Liver (tissue), 9 donors: Measurements from ENCODE around the gene EXOC1L. TPM values are rescaled to one million over a fixed set of nuclear protein-coding genes. Genes with fewer than 3 reads are reported as not detected.

Experiments
- DNase-seq: peaks from one replicate; pipeline ENCODE4 v3.0.0-alpha.2; 2017; ENCODE audit warnings: low spot score
- H3K27ac ChIP-seq, 2 donors: one replicate each; pipeline ENCODE4 v1.7.0; 2013; ENCODE audit warnings: inconsistent platforms in 2 of 2, low read length in 2 of 2, control low read depth in 1 of 2, low read depth in 1 of 2, mild to moderate bottlenecking in 1 of 2
- H3K27me3 ChIP-seq, 4 donors: one replicate each; pipeline versions ENCODE4 v1.6.1 to v1.7.0; 2013; ENCODE audit warnings: low read length in 3 of 4, inconsistent platforms in 1 of 4, mild to moderate bottlenecking in 1 of 4, moderate library complexity in 1 of 4; ENCODE audit not compliant: control insufficient read depth in 4 of 4, insufficient read depth in 4 of 4
- H3K36me3 ChIP-seq, 4 donors: one replicate each; pipeline versions ENCODE4 v1.6.1 to v1.7.0; 2013; ENCODE audit warnings: low read length in 3 of 4, mild to moderate bottlenecking in 3 of 4, low read depth in 1 of 4, moderate library complexity in 1 of 4; ENCODE audit not compliant: control insufficient read depth in 4 of 4, insufficient read depth in 3 of 4
- H3K4me1 ChIP-seq, 4 donors: one replicate each; pipeline versions ENCODE4 v1.6.1 to v1.7.0; 2013; ENCODE audit warnings: low read length in 3 of 4, mild to moderate bottlenecking in 3 of 4, moderate library complexity in 1 of 4; ENCODE audit not compliant: control insufficient read depth in 4 of 4, insufficient read depth in 4 of 4
- H3K4me3 ChIP-seq, 3 donors: one replicate each; pipeline versions ENCODE4 v1.6.1 to v1.7.0; 2013; ENCODE audit warnings: low read length in 3 of 3, control low read depth in 1 of 3, low read depth in 1 of 3, mild to moderate bottlenecking in 1 of 3
- H3K9ac ChIP-seq, 2 donors: one replicate each; pipeline ENCODE4 v1.7.0; 2013; ENCODE audit warnings: low read length in 2 of 2, mild to moderate bottlenecking in 2 of 2, moderate library complexity in 2 of 2, control low read depth in 1 of 2, low read depth in 1 of 2
- H3K9me3 ChIP-seq, 4 donors: one replicate each; pipeline versions ENCODE4 v1.6.1 to v1.7.0; 2013; ENCODE audit warnings: low read length in 3 of 4; ENCODE audit not compliant: control insufficient read depth in 4 of 4
- CTCF ChIP-seq: fragments of 150-350 bp; IDR thresholded peaks from 2 replicates; pipeline ENCODE4 v1.5.1; 2017; ENCODE audit warnings: improper control_type of control experiment, low read depth, low read length; ENCODE audit not compliant: missing input control
- EGR1 ChIP-seq, 2 donors: IDR thresholded peaks; 2 replicates each; pipeline ENCODE4 v1.6.1; 2016 to 2018; ENCODE audit warnings: antibody characterized with exemption in 2 of 2, low read depth in 2 of 2
- FOXA1 ChIP-seq: IDR thresholded peaks from 2 replicates; pipeline ENCODE4 v1.6.1; 2016; ENCODE audit warnings: antibody characterized with exemption
- FOXA2 ChIP-seq: IDR thresholded peaks from 2 replicates; pipeline ENCODE4 v1.6.1; 2016; ENCODE audit warnings: antibody characterized with exemption
- GABPA ChIP-seq, 2 donors: IDR thresholded peaks in 1 of 2; conservative IDR thresholded peaks in 1 of 2; 2 replicates each; pipeline ENCODE4 v1.6.1; 2016; ENCODE audit warnings: antibody characterized with exemption in 2 of 2, mild to moderate bottlenecking in 1 of 2, moderate library complexity in 1 of 2
- HNF4A ChIP-seq, 2 donors: conservative IDR thresholded peaks; 2 replicates each; pipeline ENCODE4 v1.6.1; 2016; ENCODE audit warnings: antibody characterized with exemption in 2 of 2, mild to moderate bottlenecking in 2 of 2
- HNF4G ChIP-seq: IDR thresholded peaks from 2 replicates; pipeline ENCODE4 v1.6.1; 2016; ENCODE audit warnings: antibody characterized with exemption
- JUND ChIP-seq, 2 donors: IDR thresholded peaks; 2 replicates each; pipeline ENCODE4 v1.6.1; 2016; ENCODE audit warnings: antibody characterized with exemption in 2 of 2
- NR2F2 ChIP-seq: IDR thresholded peaks from 2 replicates; pipeline ENCODE4 v1.6.1; 2016; ENCODE audit warnings: antibody characterized with exemption
- RAD21 ChIP-seq, 2 donors: IDR thresholded peaks; 2 replicates each; pipeline ENCODE4 v1.6.1; 2016; ENCODE audit warnings: antibody characterized with exemption in 2 of 2, mild to moderate bottlenecking in 2 of 2
- RXRA ChIP-seq, 2 donors: IDR thresholded peaks; 2 replicates each; pipeline ENCODE4 v1.6.1; 2017 to 2018; ENCODE audit warnings: antibody characterized with exemption in 2 of 2, mild to moderate bottlenecking in 1 of 2
- SP1 ChIP-seq: IDR thresholded peaks from 2 replicates; pipeline ENCODE4 v1.6.1; 2018; ENCODE audit warnings: antibody characterized with exemption, mild to moderate bottlenecking
- TAF1 ChIP-seq: conservative IDR thresholded peaks from 2 replicates; pipeline ENCODE4 v1.6.1; 2016; ENCODE audit warnings: antibody characterized with exemption, mild to moderate bottlenecking
- YY1 ChIP-seq: IDR thresholded peaks from 2 replicates; pipeline ENCODE4 v1.6.1; 2016; ENCODE audit warnings: antibody characterized with exemption, mild to moderate bottlenecking
- WGBS: extraction: QIAGEN DNeasy Blood & Tissue Kit; methylation state at CpG from one replicate; pipeline ENCODE4 v1.1.7; 2013; 5-methylcytosine and 5-hydroxymethylcytosine counted together
- polyA plus RNA-seq, 2 donors: library from polyadenylated mRNA; stranded (reverse) in 1 of 2; unstranded in 1 of 2; fragments of 200-250 nt in 1 of 2; fragments of >200 nt in 1 of 2; fragmentation: Nextera tagmentation in 1 of 2; extraction: Ambion mirVana in 1 of 2; gene quantifications; one replicate each; pipeline versions ENCODE4 v1.2.1 to v1.2.3, GENCODE V29; 2013 to 2015
- total RNA-seq, 2 donors: library from RNA; depleted of rRNA; stranded (reverse); fragments of >200 nt; gene quantifications; one replicate each; pipeline ENCODE4 v1.2.3, GENCODE V29; 2014
- TF ChIP-seq, protein P1 (sequence below): IDR thresholded peaks from 2 replicates; pipeline ENCODE4 v1.6.1; 2016; ENCODE audit warnings: antibody characterized with exemption, mild to moderate bottlenecking
- TF ChIP-seq, protein P2 (sequence below): IDR thresholded peaks from 2 replicates; pipeline ENCODE4 v1.6.1; 2016; ENCODE audit warnings: antibody characterized with exemption
- TF ChIP-seq, protein P3 (sequence below): IDR thresholded peaks from 2 replicates; pipeline ENCODE4 v1.6.1; 2016; ENCODE audit warnings: antibody characterized with exemption
- TF ChIP-seq, protein P4 (sequence below): IDR thresholded peaks from 2 replicates; pipeline ENCODE4 v1.6.1; 2016; ENCODE audit warnings: antibody characterized with exemption
- donor health status: healthy.
- donor health status: healthy.
- donor health status: healthy.
- donor health status: healthy.
- donor health status: healthy.

Gene EXOC1L
- total and polyA plus RNA-seq, 4 donors = not detected

DNA sequence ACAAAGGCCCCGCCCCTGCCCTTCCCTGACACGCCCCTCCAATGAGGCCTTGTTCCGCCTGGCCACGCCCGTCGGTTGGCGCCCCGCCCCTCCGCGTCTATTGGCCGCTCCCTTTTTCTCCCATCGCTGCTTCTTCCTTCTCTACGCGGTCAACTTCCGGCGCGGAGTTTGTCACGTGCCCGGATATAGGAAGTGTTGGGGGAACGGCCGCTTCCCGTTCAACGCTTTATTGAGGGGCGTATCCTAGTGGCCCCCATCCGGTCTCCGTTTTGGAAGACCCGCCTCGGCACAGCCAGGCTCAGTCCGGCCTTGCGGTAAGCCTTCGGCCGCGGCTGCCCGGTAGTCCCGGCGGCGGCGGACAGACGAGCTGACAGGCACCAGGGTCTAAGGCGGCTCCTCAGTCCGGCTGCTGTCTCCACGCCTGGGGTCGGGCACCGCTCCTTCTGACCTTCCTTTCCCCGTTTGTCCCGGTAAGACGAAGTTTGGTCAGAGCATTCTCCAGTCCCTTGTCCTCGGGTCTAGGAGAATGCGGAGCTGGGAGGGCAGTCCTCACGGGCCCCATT lies 34.0 kb downstream of the EXOC1L start, which contains the start of gene EXOC1:
EXOC1 (plus strand) TSS at position 165 of the 563 bp plus-strand sequence. CDS start 4,676 bp downstream, outside the sequence.
- H3K9ac ChIP-seq = peak within 1 kb of the TSS in 1 of 2 donors; percentile 88
- WGBS = under 1% methylated on average over 50 of the region's 50 CpGs
- no peaks in the 10 kb centered on the region for H3K9me3 ChIP-seq
- no peaks in the 10 kb centered on the region for H3K36me3 ChIP-seq
- H3K4me3 ChIP-seq = peak within 1 kb of the TSS; percentile 76 to 96 (median 92)
- peak; percentile 96 for DNase-seq
- no peaks in the 10 kb centered on the region for H3K27me3 ChIP-seq
- peak within 1 kb of the TSS; percentile 47 to 73 for H3K27ac ChIP-seq
- H3K4me1 ChIP-seq = peaks cover 4 to 14% (median 10%) of the 10 kb centered on the region in 4 donors
- TF ChIP-seq EGR1 (IDR thresholded peaks at IDR 0.05; ENCODE audit: low read depth in 2 of 2) (peak; percentile 86 to 93), RAD21 (IDR thresholded peaks at IDR 0.05) (no peak), YY1 (peak; percentile 71), SP1 (peak; percentile 76), JUND (IDR thresholded peaks at IDR 0.05) (no peak), GABPA (IDR thresholded peaks at IDR 0.05 in 1 of 2, conservative IDR thresholded peaks at IDR 0.05 in 1 of 2) (peak; percentile 91 to 98), HNF4G (no peak), CTCF (no peak), FOXA1 (peak; percentile 3), RXRA (IDR thresholded peaks at IDR 0.05) (peak; percentile 7 to 21), NR2F2 (no peak), TAF1 (no peak)
- TF ChIP-seq, protein P1, sequence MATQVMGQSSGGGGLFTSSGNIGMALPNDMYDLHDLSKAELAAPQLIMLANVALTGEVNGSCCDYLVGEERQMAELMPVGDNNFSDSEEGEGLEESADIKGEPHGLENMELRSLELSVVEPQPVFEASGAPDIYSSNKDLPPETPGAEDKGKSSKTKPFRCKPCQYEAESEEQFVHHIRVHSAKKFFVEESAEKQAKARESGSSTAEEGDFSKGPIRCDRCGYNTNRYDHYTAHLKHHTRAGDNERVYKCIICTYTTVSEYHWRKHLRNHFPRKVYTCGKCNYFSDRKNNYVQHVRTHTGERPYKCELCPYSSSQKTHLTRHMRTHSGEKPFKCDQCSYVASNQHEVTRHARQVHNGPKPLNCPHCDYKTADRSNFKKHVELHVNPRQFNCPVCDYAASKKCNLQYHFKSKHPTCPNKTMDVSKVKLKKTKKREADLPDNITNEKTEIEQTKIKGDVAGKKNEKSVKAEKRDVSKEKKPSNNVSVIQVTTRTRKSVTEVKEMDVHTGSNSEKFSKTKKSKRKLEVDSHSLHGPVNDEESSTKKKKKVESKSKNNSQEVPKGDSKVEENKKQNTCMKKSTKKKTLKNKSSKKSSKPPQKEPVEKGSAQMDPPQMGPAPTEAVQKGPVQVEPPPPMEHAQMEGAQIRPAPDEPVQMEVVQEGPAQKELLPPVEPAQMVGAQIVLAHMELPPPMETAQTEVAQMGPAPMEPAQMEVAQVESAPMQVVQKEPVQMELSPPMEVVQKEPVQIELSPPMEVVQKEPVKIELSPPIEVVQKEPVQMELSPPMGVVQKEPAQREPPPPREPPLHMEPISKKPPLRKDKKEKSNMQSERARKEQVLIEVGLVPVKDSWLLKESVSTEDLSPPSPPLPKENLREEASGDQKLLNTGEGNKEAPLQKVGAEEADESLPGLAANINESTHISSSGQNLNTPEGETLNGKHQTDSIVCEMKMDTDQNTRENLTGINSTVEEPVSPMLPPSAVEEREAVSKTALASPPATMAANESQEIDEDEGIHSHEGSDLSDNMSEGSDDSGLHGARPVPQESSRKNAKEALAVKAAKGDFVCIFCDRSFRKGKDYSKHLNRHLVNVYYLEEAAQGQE = peak; percentile 8
- TF ChIP-seq, protein P2, sequence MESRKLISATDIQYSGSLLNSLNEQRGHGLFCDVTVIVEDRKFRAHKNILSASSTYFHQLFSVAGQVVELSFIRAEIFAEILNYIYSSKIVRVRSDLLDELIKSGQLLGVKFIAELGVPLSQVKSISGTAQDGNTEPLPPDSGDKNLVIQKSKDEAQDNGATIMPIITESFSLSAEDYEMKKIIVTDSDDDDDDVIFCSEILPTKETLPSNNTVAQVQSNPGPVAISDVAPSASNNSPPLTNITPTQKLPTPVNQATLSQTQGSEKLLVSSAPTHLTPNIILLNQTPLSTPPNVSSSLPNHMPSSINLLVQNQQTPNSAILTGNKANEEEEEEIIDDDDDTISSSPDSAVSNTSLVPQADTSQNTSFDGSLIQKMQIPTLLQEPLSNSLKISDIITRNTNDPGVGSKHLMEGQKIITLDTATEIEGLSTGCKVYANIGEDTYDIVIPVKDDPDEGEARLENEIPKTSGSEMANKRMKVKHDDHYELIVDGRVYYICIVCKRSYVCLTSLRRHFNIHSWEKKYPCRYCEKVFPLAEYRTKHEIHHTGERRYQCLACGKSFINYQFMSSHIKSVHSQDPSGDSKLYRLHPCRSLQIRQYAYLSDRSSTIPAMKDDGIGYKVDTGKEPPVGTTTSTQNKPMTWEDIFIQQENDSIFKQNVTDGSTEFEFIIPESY = no peak
- TF ChIP-seq, protein P3, sequence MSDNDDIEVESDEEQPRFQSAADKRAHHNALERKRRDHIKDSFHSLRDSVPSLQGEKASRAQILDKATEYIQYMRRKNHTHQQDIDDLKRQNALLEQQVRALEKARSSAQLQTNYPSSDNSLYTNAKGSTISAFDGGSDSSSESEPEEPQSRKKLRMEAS = peak; percentile 70

- no peak for DNase-seq
- no peaks in the 10 kb centered on the region for H3K27me3 ChIP-seq
- peak overlapping the region in 1 of 2 donors; percentile 88 for H3K9ac ChIP-seq
- peaks cover 4 to 14% (median 10%) of the 10 kb centered on the region in 4 donors for H3K4me1 ChIP-seq
- H3K4me3 ChIP-seq = peak overlapping the region; percentile 76 to 96 (median 92)
- H3K9me3 ChIP-seq = no peaks in the 10 kb centered on the region
- no peak overlapping the region for H3K27ac ChIP-seq
- no peaks in the 10 kb centered on the region for H3K36me3 ChIP-seq
- 17% methylated on average over 7 of the region's 7 CpGs for WGBS
- TF ChIP-seq HNF4G = no peak
- TF ChIP-seq, protein P4, sequence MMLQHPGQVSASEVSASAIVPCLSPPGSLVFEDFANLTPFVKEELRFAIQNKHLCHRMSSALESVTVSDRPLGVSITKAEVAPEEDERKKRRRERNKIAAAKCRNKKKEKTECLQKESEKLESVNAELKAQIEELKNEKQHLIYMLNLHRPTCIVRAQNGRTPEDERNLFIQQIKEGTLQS = no peak
- TF ChIP-seq JUND (IDR thresholded peaks at IDR 0.05) = no peak
- TF ChIP-seq RXRA (IDR thresholded peaks at IDR 0.05) = no peak
- TF ChIP-seq RAD21 (IDR thresholded peaks at IDR 0.05) = no peak
- TF ChIP-seq FOXA2 = no peak
- TF ChIP-seq EGR1 (IDR thresholded peaks at IDR 0.05; ENCODE audit: low read depth in 2 of 2) = no peak
- no peak for TF ChIP-seq CTCF
- TF ChIP-seq HNF4A (conservative IDR thresholded peaks at IDR 0.05) = no peak
- no peak for TF ChIP-seq NR2F2
- TF ChIP-seq SP1 = no peak
- no peak for TF ChIP-seq TAF1
- TF ChIP-seq FOXA1 = no peak
These were observed 34.5 kb downstream of the EXOC1L start for GRCh38 chr4:55854129-55854528.
